ENCODE measurements around the gene HAUS3.
"Not testable (repeated sequence)": the region's sequence is repeated elsewhere in the genome, so short reads cannot be mapped to it uniquely, and the experiment has no call there.

Gene HAUS3

GRCh38 chr4:2251795-2252529 lies 10.0 kb upstream of the HAUS3 start:
- no peak for DNase-seq (ENCODE audit: low read depth in 2 of 2)

GRCh38 chr4:2251073-2251794 lies 9.3 kb upstream of the HAUS3 start:
- no peak for DNase-seq (ENCODE audit: low read depth in 2 of 2)

GRCh38 chr4:2250357-2251072 lies 8.6 kb upstream of the HAUS3 start:
- DNase-seq (ENCODE audit: low read depth in 2 of 2) = no peak

- no peak for DNase-seq (ENCODE audit: low read depth in 2 of 2)
Observed at GRCh38 chr4:2249526-2250356, 7.8 kb upstream of the HAUS3 start.

- no peak for DNase-seq (ENCODE audit: low read depth in 2 of 2)
Observed at GRCh38 chr4:2248821-2249261, 6.9 kb upstream of the HAUS3 start.

GRCh38 chr4:2248044-2248780 lies 6.3 kb upstream of the HAUS3 start:
- DNase-seq (ENCODE audit: low read depth in 2 of 2) = no peak

GRCh38 chr4:2247128-2248043 lies 5.5 kb upstream of the HAUS3 start:
- DNase-seq (ENCODE audit: low read depth in 2 of 2) = no peak

- no peak for DNase-seq (ENCODE audit: low read depth in 2 of 2)
Observed at GRCh38 chr4:2246384-2247127, 4.6 kb upstream of the HAUS3 start.

- DNase-seq (ENCODE audit: low read depth in 2 of 2) = no peak
Observed at GRCh38 chr4:2245787-2246275, 3.9 kb upstream of the HAUS3 start.

- no peak for DNase-seq (ENCODE audit: low read depth in 2 of 2)
Observed at GRCh38 chr4:2245057-2245786, 3.3 kb upstream of the HAUS3 start.

GRCh38 chr4:2243681-2244380 lies 1.9 kb upstream of the HAUS3 start:
- no peak for DNase-seq (ENCODE audit: low read depth in 2 of 2)

GRCh38 chr4:2241003-2241402 lies 918 bp downstream of the HAUS3 start:
- no peak for DNase-seq (ENCODE audit: low read depth in 2 of 2)

GRCh38 chr4:2236944-2237666 lies 4.8 kb downstream of the HAUS3 start:
- DNase-seq (ENCODE audit: low read depth in 2 of 2) = no peak

GRCh38 chr4:2231082-2231481 lies 10.8 kb downstream of the HAUS3 start:
- DNase-seq (ENCODE audit: low read depth in 2 of 2) = no peak

GRCh38 chr4:2226261-2226660 lies 15.7 kb downstream of the HAUS3 start:
- DNase-seq (ENCODE audit: low read depth in 2 of 2) = no peak

GRCh38 chr4:2222838-2223237 lies 19.1 kb downstream of the HAUS3 start:
- DNase-seq (ENCODE audit: low read depth in 2 of 2) = no peak

- DNase-seq (ENCODE audit: low read depth in 2 of 2) = not testable (repeated sequence)
Observed at GRCh38 chr4:2221378-2221777, 20.5 kb downstream of the HAUS3 start.
